Stimulated activated CD4-positive, alpha-beta T cell treated with anti-CD3 and anti-CD28 coated beads, Interleukin-2, amount 100 ng/mL, for 4 hours (primary cell): Measurements from ENCODE around the gene WDR37.
"Not testable (repeated sequence)": the region's sequence is repeated elsewhere in the genome, so short reads cannot be mapped to it uniquely, and the experiment has no call there.

ENCODE experiments used
- DNase-seq: peaks from one replicate; pipeline ENCODE4 v3.0.0-alpha.2; 2020; ENCODE audit warnings: low read depth

Gene WDR37

DNA sequence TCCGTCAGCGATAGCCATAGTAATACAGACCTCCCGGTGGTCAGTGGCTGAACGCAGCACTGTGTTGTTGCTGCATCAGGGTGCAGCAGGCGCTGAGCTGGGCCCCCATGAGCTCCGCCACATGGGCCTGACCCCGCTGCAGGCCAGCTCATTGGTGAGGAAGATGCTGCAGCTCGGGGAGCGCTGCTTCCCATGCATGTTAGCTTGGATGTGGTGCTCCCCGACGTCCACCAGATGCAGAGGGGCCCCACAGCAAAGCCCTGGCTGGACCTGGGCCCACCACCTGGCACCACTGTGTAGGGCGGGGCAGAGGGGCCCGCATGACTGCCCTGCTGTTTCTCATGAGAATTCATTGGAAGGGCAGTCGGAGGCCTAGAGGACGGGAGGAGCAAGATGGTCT lies 50.8 kb downstream of the WDR37 start:
- no peak for DNase-seq

DNA sequence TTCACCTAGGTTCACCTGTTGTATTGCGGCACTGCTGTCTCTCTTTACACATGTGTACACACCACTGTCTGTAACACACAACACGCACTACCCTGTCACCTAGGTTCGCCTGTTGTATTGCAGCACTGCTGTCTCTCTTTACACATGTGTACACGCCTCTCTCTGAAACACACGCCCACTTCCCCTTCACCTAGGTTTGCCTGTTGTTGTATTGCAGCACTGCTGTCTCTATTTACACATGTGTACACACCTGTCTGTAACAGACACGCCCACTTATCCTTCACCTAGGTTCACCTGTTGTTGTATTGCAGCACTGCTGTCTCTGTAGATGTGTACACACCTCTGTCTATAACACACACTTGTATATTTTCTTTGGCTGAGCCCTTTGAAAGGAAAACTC lies 51.5 kb downstream of the WDR37 start:
- DNase-seq: no peak

DNA sequence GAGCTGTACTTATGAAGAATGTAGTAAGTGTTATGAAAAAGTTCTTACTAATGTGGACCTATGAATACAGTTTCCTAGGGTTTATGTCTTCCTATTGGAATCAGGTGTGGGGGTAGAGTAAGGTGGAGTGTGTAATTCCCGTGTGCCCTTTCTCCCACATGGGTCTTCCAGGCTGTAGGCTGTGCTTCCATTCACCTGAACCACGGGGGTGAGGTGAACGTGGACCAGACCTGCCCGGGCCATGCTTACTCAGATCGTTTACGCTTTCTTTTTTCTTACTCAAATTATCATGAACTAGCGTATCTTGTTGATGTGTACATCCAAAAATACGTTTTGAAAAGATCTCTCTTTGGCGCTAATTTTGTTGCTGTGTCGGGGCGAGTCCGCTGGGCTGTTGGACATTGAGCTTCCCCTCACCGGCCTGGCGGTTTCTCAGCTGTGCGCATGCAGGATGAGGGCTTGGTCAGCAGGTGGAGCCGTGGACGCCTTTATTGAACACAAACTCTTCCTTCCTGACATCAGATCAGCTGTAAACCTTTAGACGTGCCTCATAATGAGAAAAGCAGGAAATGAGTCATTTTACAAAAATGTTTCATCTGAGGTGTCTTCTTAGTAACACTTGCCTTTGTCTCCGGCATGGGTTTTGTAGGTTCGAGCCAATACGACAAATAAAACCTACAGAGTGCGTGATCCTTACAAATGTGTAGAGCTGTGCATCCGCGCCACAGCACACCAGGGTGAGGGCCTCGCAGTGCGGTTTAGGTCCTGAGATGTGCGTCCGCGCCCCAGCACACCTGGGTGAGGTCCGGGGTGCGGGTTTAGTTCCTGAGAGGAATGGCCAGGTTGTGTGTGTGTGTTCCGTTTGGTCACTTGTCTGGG lies 53.8 kb downstream of the WDR37 start:
- peak; percentile 67 for DNase-seq

DNA sequence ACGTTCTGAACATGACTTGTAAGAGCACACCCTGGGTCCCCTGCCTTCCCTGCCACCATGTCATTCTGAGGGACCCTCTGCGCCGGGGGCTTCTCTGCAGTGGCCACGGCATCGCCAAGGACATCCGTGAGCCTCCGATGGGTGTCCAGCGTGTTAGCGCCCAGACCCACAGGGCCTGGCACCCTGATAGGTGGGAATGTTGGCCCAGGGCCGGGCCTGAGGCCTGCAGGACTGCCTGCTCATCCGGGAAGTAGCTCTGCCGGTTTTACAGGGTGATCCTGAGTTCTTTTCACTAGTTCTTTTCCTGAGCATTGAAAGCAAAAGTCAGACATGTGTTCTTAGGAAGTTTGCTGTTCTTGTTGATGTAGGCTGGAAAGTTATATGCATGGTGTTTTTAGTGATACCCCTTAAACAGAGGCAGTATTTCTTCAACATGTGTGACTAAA lies 54.5 kb downstream of the WDR37 start:
- DNase-seq: no peak

DNA sequence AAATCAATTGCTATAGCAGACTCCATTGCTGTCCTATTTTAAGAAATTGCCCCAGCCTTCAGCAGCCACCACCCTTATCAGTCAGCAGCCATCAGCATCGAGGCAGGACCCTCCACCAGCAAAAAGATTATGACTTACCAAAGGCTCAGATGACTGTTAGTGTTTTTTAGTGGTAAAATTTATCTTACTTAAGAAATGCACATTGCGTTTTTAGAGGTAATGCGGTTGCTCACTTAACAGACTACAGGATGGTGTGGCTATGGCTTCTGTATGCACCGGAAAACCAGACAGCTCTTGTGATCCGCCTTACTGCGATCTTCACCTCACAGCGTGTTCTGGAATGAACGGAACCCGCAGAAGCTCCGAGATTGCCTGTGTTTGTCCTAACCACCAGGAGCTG lies 58.1 kb downstream of the WDR37 start:
- no peak for DNase-seq

DNA sequence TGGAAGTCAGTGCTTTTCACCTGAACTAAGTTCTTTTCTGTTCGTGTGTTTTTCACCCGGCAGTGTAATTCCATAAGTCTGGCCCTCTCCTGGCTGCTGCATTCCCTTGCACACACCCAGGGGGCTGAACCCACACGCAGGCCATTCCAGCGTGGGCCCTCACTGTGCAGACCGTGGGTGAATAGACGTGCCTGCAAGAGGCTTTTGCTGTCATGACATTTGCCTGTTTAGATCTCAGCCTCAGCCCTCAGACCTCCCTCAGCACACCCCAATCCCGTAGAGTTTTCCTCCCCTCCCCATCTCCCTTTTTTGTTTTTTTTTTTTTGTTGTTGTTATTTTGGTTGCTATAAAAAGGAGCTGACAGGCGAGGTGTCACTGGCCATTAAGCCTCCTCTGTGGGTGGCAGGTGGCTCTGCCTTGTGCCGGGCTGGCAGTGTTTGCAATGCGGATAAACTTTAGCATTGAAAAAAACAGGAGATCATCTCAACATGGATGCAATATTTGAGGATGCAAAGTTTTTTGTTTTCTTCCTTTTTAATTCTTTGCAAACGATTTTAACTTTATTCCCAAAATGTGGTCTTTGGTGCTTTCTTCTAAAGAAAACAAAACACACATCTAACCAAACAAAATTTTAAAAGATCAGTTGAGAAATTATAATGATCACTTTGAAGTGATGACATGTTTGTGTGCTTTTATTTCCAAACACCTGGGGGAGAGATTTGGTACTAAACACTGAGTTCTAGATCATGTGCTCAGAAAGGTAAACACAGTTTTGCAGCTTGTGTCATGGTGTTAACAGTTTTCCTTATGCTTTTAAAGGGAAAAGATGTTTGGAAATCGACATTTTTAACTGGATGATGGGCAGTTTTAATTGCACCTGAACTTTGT lies 58.8 kb downstream of the WDR37 start:
- no peak for DNase-seq

DNA sequence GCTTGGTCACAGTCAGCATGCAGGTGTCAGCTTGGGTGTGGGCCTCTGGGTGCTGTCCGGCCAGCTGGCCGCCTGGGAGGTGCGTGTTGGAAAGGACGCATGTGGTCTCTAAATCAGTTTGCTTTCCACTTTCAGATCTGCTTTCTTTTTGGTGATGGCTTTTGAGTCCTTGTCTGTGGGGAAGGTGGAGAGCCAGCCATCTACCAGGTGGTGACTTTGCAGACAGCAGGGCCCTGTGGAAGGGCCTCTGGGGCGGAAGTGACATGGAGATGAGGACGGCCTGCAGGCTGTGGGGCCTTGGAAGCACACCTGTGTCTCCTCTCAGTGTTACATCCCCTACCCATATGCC lies 59.4 kb downstream of the WDR37 start:
- no peak for DNase-seq

DNA sequence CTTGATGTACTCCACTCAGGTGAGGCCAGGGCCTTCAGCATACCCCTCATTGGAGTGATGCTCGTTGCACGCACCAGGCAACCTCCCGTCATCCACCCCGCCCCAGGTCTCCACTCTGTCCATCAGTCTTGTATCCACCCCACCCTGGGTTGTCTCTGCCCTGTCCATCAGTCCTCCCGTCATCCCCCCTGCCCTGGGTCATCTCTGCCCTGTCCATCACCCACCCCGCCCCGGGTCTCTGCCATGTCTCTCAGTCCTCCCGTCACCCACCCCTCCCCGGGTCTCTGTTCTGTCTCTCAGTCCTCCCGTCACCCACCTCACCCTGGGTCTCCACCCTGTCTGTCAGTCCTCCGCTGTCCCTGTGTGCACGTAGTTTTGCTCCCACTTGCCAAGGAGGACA lies 59.9 kb downstream of the WDR37 start:
- DNase-seq: no peak

DNA sequence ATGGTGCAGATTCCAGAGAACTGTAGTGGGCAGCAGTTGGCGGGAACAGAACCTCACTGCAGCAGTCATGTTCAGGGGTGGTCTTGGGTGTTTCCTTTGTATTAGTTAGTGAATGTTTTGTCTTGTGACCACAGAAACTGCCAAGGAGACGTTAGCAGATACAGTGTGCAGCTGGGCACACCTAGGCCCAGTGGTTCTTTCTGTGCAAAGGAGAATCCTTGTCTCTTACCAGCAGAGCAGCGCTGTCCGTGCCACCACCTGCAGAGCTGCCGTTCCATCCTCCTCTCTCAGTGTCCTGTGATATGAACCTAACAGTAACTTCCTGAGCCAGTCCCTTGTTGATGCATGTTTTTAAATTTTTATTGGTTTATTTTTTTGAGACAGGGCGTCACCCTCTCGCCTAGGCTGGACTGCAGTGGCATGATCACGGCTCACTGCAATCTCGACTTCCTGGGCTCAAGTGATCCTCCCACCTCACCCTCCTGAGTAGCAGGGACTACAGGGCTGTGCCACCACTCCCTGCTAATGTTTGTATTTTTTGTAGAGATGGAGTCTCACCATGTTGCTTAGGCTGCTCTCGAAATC lies 60.6 kb downstream of the WDR37 start:
- DNase-seq: no peak

DNA sequence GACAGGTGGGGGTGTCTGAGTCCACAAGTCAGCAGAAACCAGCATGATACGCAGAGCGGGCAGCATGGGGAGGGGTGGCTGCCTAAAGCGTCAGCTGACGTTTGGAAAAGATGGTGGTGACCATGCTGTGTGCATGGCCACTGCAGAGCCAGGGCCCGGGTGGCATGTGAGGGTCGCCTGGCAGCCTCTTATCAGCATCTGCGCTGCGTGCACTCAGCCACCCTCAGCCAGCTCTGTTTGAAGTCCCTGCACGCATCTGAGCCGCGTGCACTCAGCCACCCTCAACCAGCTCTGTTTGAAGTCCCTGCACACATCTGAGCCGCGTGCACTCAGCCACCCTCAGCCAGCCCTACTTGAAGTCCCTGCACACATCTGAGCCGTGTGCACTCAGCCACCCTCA lies 61.5 kb downstream of the WDR37 start:
- no peak for DNase-seq

DNA sequence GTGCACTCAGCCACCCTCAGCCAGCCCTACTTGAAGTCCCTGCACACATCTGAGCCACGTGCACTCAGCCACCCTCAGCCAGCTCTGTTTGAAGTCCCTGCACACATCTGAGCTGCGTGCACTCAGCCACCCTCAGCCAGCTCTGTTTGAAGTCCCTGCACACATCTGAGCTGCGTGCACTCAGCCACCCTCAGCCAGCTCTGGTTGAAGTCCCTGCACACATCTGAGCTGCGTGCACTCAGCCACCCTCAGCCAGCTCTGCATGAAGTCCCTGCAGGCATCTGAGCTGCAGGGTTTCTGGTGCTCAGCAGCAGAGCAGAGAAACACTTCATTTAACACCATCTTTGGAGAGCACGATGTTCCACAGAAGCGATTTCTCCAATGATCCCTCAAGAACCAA lies 62.1 kb downstream of the WDR37 start:
- DNase-seq: not testable (repeated sequence)

DNA sequence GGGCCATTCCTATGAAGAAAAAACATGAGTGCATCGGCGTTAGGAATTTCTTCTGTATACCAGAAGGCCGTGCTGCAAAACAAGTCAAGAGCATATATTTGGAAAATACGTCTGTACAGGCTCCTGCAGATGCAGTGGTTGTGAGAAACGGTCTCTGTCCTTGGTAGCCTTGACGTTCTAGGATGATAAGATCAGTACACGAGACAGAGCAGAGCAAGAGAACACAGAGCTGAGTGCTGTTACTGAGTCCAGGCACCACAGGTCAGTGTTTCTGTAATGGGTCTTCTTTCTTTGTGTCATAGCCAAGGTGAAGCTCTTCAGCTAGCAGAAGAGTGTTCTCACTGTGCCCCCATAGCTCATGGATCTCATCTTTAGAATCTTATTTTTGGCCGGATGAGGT lies 62.8 kb downstream of the WDR37 start:
- no peak for DNase-seq

DNA sequence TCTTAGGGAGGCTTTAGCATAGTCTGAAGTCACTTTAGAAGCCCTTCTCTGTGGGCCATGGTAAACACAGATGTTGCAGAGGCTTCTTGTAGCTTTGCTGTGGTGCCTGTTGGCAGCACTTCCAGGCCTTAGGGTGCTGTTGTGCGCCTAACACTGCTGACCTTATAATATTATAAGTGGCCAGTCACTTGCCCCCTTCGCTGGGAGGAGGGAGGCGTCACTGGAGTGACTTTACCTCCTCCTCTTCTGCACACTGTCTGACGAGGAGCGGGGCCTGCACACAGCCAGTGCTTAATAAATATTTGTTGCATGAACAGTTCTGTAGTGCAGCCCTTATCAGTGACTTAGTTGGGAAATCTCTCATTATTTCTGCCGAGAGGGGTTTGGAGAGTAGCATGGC lies 63.3 kb downstream of the WDR37 start:
- no peak for DNase-seq

DNA sequence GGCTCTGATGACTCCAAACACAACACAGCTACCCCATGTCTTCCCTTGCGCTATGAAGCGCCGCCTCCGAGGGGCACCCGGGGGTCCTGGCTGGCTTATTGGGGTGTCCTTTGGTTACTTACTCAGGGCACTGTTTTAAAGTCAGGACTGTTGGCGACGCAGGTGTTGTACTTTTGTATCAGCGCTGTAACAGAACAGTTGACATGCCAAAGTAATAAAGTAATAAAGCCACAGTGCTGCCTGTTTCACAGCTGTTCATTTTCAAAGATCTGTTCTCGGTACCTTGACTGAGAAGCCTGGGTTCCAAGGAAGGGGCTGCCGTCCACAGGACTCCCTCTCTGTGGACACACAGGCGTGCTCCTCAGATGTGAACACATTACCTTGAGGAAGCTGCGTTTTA lies 64.1 kb downstream of the WDR37 start:
- DNase-seq: no peak

DNA sequence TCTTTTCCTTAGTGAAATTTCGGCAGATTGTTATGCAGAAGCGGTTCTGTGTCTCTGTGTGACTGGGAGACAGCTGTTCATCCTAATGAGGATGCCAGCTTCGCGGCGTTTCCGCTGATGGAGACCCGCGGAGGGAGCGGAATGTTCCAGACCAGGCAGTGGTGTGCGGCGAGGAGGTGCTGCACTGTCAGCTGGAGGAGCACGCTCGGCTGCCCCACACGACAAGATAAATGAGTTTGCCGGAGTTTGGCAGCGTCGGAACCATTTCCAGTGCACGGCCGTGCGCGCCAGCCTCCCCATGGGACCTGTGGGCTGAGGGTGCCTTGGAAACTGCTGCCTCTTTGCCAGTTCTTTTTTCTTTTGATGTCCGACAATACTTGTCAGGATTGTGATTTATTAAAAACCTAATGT lies 64.6 kb downstream of the WDR37 start:
- DNase-seq: no peak

DNA sequence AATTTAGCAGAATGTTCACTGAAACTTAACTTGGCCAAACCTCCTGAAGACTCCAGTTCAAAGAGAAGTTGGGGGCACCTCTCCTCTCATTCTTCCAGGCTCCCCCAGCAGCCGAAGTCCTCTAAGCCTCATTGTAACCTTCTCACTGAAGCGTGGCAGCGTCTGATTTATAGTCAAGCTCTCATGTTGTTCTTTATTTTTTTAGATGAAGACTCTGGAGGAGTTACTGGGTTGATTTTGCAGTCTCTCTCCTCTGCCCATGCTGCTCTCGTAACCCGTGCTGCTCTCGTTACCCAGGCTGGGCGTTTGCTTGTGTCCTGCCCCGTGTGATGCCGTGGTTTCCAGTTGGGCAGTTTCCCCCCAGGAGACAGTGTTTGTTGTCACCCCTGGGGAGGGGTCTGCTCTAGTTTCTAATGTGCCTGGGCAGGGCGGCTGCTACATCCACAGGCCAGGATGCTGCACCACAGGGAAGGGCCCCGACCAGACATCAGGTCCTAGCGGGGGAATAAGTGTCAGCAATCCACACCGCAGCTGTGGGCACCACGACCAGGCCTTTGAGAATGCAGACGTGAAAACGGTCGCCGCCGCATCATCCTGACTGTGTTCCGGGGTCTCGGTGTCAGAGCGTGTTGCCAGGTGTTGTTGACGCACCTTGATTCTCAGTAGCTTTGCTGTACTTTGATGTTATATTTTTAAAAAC lies 65.2 kb downstream of the WDR37 start:
- DNase-seq: no peak

DNA sequence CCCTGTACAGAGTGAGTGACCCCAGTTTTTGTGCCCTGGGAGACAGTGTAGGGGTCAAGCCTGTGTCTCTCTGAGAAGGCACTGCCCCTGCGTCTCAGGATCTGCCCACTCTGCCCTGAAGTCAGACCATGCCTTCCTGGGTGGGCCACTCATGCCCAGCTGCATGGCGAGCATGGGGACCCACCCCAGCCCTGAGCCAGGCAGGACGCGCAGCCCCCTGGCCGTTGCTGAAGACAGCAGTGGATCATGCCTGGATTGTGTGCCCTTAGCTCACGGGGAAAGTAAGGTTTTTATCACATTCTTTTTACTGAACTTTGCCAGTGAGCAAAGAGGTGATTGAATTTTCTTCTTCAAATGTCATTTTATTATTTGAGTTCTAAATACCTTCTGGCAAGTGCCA lies 66.2 kb downstream of the WDR37 start:
- no peak for DNase-seq

DNA sequence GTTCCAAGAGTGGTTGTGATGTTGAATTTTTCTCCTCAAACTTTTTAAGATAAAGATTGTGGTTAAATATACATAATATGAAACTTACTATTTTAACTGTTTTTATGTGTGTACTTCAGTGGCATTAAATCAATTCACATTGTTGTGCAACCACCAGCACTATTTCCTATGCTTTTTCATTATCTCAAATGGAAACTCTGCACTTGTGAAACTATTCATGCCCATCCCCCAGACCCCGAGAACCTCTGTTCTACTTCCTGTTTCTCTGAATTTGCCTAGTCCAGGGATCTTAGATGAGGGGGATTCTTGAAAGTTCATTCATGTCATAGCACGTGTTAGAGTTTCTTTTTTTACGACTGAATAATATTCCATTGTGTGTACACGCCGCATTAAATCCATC lies 67.0 kb downstream of the WDR37 start:
- no peak for DNase-seq

DNA sequence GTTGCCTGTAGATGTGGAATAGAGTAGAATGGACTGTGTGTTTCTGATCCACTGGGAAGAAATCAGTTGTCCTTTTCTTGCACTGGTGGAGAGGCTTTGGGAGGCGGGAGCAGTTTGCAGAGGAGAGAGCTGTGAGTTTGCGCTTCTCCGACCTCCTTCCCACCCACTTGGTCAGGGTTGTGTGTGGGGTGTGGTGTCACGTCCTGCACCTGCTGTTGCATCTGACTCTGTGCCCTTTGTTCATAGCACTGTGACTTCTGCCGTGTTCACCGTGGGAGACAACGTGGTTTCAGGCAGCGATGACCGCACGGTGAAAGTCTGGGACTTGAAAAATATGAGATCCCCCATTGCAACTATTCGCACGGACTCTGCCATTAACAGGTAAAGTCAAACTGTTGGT lies 67.8 kb downstream of the WDR37 start:
- DNase-seq: no peak

DNA sequence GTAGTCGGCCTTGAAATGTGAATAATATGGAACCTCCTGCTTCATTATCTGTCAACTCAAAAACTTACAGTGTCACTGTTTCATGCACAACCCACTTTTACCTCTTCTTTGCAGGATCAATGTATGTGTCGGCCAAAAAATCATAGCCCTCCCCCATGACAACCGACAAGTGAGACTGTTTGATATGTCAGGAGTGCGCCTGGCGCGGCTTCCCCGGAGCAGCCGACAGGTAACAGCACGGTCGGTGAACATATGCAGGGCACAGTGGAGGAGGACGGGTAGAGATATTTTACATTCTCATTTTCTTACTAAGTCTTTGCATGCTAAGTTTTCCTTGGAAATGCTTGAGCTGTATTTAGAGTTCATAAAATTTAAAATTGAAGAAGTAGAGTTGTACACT lies 68.6 kb downstream of the WDR37 start:
- no peak for DNase-seq

DNA sequence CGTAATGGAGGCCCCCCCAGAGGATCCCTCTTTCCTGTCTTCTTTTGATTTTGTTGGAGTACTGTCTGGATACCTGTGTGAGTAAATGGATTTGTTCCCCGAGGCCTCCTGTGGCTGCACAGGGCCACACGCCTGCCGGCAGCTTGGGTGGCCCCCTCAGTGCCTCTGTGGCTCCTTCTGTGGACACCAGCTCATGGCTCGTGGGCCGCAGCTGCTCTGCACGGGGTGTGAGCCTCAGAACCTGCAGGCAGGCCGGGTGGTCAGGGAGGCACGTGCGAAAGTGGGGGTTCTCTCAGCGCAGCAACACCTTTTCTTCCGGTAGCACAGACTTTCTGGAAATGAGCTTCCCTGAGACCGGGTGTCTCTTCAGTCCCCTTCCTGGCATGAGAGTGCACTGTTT lies 70.3 kb downstream of the WDR37 start:
- DNase-seq: no peak

DNA sequence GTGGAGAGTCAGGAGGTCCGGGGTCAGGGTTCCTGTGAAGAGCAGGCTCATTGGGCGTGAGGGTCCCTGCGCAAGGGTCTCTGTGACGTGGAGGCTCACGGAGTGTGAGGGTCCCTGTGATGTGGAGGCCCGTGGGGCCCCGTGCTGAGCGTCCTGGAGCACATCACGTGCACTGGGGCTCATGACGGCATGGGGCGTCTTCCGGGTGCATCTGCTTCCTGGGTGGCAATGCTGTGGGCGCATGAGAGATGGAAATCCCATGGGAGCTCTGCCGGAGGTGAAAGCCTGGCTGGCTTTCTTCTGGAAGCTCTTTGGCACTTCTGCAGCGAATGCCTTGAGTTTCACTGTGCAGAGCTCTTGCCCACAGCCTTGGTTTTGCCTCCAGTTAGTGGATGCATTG lies 71.4 kb downstream of the WDR37 start:
- DNase-seq: no peak
